Neural progenitor cell (in vitro differentiated cells): ENCODE measurements around the gene ARHGAP22.

ENCODE experiments used
- EZH2 ChIP-seq: fragments of 200-600 bp; sonication (generic); IDR thresholded peaks from 2 replicates; pipeline ENCODE4 v1.6.1; 2017; ENCODE audit warnings: antibody characterized with exemption, mild to moderate bottlenecking, moderate library complexity
- EZH2phosphoT487 ChIP-seq: fragments of 200-600 bp; sonication (generic); IDR thresholded peaks from 2 replicates; pipeline ENCODE4 v1.6.1; 2017; ENCODE audit warnings: antibody characterized with exemption
- TF ChIP-seq, protein P1 (sequence below): fragments of 200-600 bp; sonication (generic); IDR thresholded peaks from 2 replicates; pipeline ENCODE4 v1.5.1; 2017; ENCODE audit warnings: antibody characterized with exemption, mild to moderate bottlenecking

DNA sequence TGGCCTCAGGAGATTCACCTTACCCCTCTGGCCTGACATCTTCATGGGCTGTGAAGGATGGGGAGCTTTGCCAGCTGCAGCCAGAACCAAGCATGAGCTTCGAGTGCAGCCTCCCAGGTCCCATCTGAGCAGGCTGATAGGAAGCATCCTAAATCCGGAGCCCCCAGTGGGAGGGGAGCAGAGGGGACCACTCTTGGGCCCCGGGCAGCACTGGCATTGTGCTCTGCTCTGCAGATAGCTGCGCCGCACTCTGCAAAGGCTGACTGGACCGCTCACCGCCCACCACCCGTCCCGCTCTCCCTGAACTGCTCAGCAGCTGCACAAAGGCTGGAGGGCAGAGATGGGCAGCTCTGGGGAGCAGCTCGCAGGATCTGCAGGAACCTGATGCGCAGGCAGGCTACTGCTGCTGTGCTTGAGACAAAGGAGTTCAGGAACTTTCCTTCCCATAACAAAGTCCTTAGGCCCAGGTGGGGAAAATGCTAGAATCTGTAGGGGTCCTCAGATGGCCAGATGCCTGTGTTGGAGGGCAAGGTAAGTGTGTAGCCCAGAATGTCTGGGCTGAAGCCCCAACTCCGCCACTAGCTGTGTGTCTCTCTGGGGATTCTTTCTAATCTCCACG lies 51.8 kb downstream of the ARHGAP22 start:
- TF ChIP-seq, protein P1, sequence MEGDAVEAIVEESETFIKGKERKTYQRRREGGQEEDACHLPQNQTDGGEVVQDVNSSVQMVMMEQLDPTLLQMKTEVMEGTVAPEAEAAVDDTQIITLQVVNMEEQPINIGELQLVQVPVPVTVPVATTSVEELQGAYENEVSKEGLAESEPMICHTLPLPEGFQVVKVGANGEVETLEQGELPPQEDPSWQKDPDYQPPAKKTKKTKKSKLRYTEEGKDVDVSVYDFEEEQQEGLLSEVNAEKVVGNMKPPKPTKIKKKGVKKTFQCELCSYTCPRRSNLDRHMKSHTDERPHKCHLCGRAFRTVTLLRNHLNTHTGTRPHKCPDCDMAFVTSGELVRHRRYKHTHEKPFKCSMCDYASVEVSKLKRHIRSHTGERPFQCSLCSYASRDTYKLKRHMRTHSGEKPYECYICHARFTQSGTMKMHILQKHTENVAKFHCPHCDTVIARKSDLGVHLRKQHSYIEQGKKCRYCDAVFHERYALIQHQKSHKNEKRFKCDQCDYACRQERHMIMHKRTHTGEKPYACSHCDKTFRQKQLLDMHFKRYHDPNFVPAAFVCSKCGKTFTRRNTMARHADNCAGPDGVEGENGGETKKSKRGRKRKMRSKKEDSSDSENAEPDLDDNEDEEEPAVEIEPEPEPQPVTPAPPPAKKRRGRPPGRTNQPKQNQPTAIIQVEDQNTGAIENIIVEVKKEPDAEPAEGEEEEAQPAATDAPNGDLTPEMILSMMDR: no peak
- TF ChIP-seq EZH2: no peak
- no peak for TF ChIP-seq EZH2phosphoT487
